ENCODE data around the gene MICU1. TPM values are rescaled to one million over a fixed set of nuclear protein-coding genes. Genes with fewer than 3 reads are reported as not detected.
"Not testable (repeated sequence)": the region's sequence is repeated elsewhere in the genome, so short reads cannot be mapped to it uniquely, and the experiment has no call there.

MICU1 gene
- total RNA-seq, 1 donor from 2014 or later = 79.8 TPM

DNA sequence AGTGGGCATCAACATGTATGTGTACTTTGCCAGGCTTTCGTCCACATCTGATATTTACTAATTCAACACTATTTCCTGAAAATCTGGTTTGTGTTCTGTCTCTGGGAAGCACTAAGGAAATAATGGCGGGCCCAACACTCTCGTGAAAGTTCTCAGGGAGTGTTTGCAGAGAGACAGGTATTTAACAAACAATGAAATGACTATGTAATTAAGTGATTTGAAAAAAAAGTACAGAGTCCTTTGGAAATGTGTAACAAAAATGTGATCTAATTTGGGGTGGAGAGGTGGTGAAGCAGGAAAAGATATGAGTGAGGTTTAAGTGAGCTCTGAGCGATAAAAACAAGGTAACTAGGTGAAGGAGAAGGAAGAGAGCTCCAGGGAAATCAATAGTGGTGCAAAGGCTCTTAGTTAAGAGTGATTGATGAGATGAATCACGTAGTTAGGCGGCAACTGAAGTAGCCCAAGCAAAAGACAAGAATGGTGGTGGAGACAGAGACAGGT lies 175.9 kb downstream of the MICU1 start:
- Histone ChIP-seq H3K4me3 (no peak overlapping the region), H3F3A (ENCODE audit: low read depth) (no peaks in the 10 kb centered on the region), H3K79me2 (ENCODE audit: low read depth) (no peaks in the 10 kb centered on the region), H3K9ac (no peak overlapping the region), H3K4me2 (no peak overlapping the region), H3K27ac (no peak overlapping the region), H3K27me3 (no peaks in the 10 kb centered on the region), H4K20me1 (ENCODE audit: low read depth) (no peaks in the 10 kb centered on the region), H3K9me3 (ENCODE audit: low read depth) (no peaks in the 10 kb centered on the region), H2AFZ (replicated peaks) (no peak overlapping the region), H3K4me1 (no peaks in the 10 kb centered on the region), H3K36me3 (no peaks in the 10 kb centered on the region)
- Mint-ChIP-seq H3K9me3 (no peaks in the 10 kb centered on the region), H3K27ac (no peak overlapping the region), H3K4me3 (no peak overlapping the region), H3K36me3 (peaks cover 2% of the 10 kb centered on the region), H3K27me3 (ENCODE audit: insufficient read depth, low read depth) (no peaks in the 10 kb centered on the region), H3K4me1 (no peaks in the 10 kb centered on the region)
- TF ChIP-seq, protein P1, sequence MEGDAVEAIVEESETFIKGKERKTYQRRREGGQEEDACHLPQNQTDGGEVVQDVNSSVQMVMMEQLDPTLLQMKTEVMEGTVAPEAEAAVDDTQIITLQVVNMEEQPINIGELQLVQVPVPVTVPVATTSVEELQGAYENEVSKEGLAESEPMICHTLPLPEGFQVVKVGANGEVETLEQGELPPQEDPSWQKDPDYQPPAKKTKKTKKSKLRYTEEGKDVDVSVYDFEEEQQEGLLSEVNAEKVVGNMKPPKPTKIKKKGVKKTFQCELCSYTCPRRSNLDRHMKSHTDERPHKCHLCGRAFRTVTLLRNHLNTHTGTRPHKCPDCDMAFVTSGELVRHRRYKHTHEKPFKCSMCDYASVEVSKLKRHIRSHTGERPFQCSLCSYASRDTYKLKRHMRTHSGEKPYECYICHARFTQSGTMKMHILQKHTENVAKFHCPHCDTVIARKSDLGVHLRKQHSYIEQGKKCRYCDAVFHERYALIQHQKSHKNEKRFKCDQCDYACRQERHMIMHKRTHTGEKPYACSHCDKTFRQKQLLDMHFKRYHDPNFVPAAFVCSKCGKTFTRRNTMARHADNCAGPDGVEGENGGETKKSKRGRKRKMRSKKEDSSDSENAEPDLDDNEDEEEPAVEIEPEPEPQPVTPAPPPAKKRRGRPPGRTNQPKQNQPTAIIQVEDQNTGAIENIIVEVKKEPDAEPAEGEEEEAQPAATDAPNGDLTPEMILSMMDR (IDR thresholded peaks at IDR 0.05) = no peak
- no peak for TF ChIP-seq EZH2phosphoT487 (IDR thresholded peaks at IDR 0.05)
- no peak for TF ChIP-seq EZH2 (IDR thresholded peaks at IDR 0.05)
- no peak for DNase-seq (ENCODE audit: low spot score)

DNA sequence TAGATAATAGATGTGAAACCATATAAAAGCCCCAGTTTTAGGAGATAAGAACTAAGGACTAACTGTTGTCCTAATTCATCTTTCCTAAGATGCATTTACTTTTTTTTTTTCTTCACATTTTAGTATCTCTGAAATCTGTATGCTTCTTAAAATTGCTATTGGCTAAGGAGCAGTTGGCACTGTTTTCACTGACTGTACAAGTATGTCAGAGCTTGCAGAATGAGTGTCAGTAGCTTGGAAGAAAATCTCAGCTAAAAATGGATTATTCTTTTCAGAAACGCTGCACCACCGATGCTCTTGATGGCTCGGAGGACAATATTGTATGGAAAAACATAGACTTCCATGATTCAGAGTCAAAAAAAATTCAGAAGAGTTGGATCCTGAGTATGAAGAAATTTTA lies 180.0 kb downstream of the MICU1 start:
- Mint-ChIP-seq H3K9me3 (peaks cover 5% of the 10 kb centered on the region), H3K36me3 (peaks cover 6% of the 10 kb centered on the region), H3K27me3 (ENCODE audit: insufficient read depth, low read depth) (no peaks in the 10 kb centered on the region), H3K4me3 (no peak overlapping the region), H3K4me1 (no peaks in the 10 kb centered on the region), H3K27ac (no peak overlapping the region)
- Histone ChIP-seq H3F3A (ENCODE audit: low read depth) (no peaks in the 10 kb centered on the region), H3K36me3 (no peaks in the 10 kb centered on the region), H3K4me3 (no peak overlapping the region), H4K20me1 (ENCODE audit: low read depth) (no peaks in the 10 kb centered on the region), H3K79me2 (ENCODE audit: low read depth) (no peaks in the 10 kb centered on the region), H3K9ac (no peak overlapping the region), H3K4me2 (no peak overlapping the region), H3K27ac (no peak overlapping the region), H3K4me1 (no peaks in the 10 kb centered on the region), H2AFZ (replicated peaks) (no peak overlapping the region), H3K9me3 (ENCODE audit: low read depth) (no peaks in the 10 kb centered on the region), H3K27me3 (no peaks in the 10 kb centered on the region)
- TF ChIP-seq, protein P1 (IDR thresholded peaks at IDR 0.05) = no peak
- TF ChIP-seq EZH2 (IDR thresholded peaks at IDR 0.05) (no peak), EZH2phosphoT487 (IDR thresholded peaks at IDR 0.05) (no peak)
- DNase-seq (ENCODE audit: low spot score) = no peak

DNA sequence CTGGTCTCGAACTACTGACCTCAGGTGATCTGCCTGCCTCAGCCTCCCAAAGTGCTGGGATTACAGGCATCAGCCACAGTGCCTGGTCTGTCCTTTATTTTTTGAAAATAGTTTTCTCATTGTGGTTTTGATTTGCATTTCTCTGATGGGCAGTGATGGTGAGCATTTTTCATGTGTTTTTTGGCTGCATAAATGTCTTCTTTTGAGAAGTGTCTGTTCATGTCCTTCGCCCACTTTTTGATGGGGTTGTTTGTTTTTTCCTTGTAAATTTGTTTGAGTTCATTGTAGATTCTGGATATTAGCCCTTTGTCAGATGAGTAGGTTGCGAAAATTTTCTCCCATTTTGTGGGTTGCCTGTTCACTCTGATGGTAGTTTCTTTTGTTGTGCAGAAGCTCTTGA lies 182.9 kb downstream of the MICU1 start:
- not testable (repeated sequence) for H3K9ac ChIP-seq; H3K4me3 ChIP-seq; H3K4me3 Mint-ChIP-seq; H3K27me3 ChIP-seq; H3K27ac ChIP-seq; H3K36me3 ChIP-seq; H3F3A ChIP-seq (ENCODE audit: low read depth); H2AFZ ChIP-seq (replicated peaks); H3K79me2 ChIP-seq (ENCODE audit: low read depth); H3K27me3 Mint-ChIP-seq (ENCODE audit: insufficient read depth, low read depth); H3K36me3 Mint-ChIP-seq; H3K27ac Mint-ChIP-seq; H3K9me3 ChIP-seq (ENCODE audit: low read depth); H3K4me1 Mint-ChIP-seq; H4K20me1 ChIP-seq (ENCODE audit: low read depth); DNase-seq (ENCODE audit: low spot score); H3K4me2 ChIP-seq; H3K4me1 ChIP-seq
- H3K9me3 Mint-ChIP-seq = peaks cover 14% of the 10 kb centered on the region

DNA sequence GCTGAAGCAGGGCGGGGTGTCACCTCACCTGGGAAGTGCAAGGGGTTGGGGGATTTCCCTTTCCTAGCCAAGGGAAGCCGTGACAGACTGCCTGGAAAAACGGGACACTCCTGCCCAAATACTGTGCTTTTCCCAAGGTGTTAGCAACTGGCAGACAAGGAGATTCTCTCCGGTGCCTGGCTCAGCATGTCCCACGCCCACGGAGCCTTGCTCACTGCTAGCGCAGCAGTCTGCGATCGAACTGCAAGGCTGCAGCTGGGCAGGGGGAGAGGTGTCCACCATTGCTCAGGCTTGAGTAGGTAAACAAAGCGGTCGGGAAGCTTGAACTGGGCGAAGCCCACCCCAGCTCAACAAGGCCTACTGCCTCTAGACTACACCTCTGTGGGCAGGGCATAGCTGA lies 190.3 kb downstream of the MICU1 start:
- H3K79me2 ChIP-seq (ENCODE audit: low read depth) = no peaks in the 10 kb centered on the region
- H3K4me1 ChIP-seq = no peaks in the 10 kb centered on the region
- Mint-ChIP-seq H3K27ac (peak overlapping the region; percentile 76), H3K9me3 (peaks cover 17% of the 10 kb centered on the region), H3K4me1 (peaks cover 2% of the 10 kb centered on the region), H3K27me3 (ENCODE audit: insufficient read depth, low read depth) (no peaks in the 10 kb centered on the region), H3K4me3 (no peak overlapping the region), H3K36me3 (peaks cover 10% of the 10 kb centered on the region)
- H3K27me3 ChIP-seq = no peaks in the 10 kb centered on the region
- TF ChIP-seq EZH2phosphoT487 (IDR thresholded peaks at IDR 0.05) (no peak), EZH2 (IDR thresholded peaks at IDR 0.05) (no peak)
- TF ChIP-seq, protein P1 (IDR thresholded peaks at IDR 0.05) = no peak
- DNase-seq (ENCODE audit: low spot score) = no peak
- H4K20me1 ChIP-seq (ENCODE audit: low read depth) = no peaks in the 10 kb centered on the region
- no peaks in the 10 kb centered on the region for H3K36me3 ChIP-seq
- H3F3A ChIP-seq (ENCODE audit: low read depth) = peaks cover 11% of the 10 kb centered on the region
- H3K9me3 ChIP-seq (ENCODE audit: low read depth) = no peaks in the 10 kb centered on the region
- H3K27ac ChIP-seq = no peak overlapping the region
- H3K4me3 ChIP-seq = no peak overlapping the region
- H2AFZ ChIP-seq (replicated peaks) = no peak overlapping the region
- no peak overlapping the region for H3K9ac ChIP-seq
- no peak overlapping the region for H3K4me2 ChIP-seq

DNA sequence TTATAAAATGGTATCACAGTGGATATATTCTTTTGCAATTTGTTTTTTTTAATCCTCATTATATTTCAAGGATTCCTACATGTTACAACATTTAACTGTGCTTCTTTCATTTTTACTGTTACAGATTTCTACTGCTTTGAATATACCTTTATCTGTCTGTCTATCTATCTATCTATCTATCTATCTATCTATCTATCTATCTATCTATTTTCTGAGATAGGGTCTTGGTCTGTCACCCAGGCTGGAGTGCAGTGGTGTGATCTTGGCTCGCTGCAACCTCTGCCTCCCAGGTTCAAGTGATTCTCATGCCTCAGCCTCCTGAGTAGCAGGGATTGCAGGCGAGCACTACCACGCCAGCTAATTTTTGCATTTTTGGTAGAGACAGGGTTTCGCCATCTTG lies 194.9 kb downstream of the MICU1 start:
- H2AFZ ChIP-seq (replicated peaks); H3K27ac ChIP-seq; DNase-seq (ENCODE audit: low spot score); H3K9ac ChIP-seq; H3K9me3 Mint-ChIP-seq; H3K27me3 Mint-ChIP-seq (ENCODE audit: insufficient read depth, low read depth); H3K4me3 Mint-ChIP-seq; H3K4me3 ChIP-seq; H3K36me3 Mint-ChIP-seq; H3K27me3 ChIP-seq; H4K20me1 ChIP-seq (ENCODE audit: low read depth); H3K36me3 ChIP-seq; H3K79me2 ChIP-seq (ENCODE audit: low read depth); H3K27ac Mint-ChIP-seq; H3K9me3 ChIP-seq (ENCODE audit: low read depth); H3K4me2 ChIP-seq: not testable (repeated sequence)
- H3F3A ChIP-seq (ENCODE audit: low read depth) = peaks cover 25% of the 10 kb centered on the region
- peaks cover 20% of the 10 kb centered on the region for H3K4me1 ChIP-seq
- H3K4me1 Mint-ChIP-seq = peaks cover 14% of the 10 kb centered on the region

All from neural progenitor cell (in vitro differentiated cells).